GM21717 (cell line): ENCODE data around the gene PALB2.

Experiments used
- ATAC-seq: cut with Tn5 transposase; IDR thresholded peaks from one replicate; pipeline ENCODE4 v1.9.1; 2021; ENCODE audit warnings: mild to moderate bottlenecking, moderate library complexity; ENCODE audit not compliant: unreplicated experiment

The PALB2 gene

DNA sequence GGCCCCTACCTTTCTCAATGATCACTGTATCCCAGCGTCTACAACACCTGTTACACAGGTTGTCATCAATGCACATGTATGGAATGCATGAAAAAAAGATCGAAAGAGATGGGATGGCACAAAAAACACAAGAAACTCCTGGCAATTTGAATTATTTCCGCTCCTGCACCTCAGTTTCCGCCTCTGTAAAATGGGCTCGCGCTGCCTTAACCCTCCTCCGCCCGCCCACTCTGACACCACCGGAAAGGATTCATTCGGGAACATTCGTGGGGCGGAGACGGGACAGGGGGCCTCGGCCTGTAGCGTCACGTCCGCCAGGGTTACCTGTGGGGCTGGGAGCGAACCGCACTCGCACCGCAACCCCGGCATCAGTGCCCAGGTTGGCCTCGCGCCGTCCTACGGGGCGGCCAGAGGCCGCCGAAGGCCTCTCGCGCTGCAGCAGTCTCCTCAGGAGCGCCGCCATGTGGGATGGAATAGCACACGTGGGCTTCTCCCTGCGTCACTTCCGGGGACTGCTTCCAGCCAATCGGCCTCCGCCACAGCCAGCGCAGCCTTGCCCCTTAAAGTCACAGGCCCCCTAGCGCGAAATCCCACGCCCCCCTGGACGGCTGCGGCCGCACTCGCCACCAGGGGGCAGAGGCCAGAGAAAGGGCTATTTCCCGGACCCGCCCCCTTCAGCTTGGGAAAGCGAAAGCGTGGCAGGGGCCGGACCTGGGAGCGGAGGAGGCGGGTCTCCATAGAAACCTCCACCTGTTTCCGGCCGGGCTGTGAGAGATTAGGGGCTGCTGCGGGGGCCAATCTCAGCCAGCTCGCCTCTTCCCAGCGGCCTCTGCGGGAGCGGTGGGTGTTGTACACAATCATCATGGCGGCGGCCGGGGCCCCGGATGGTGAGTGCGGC, 84.0 kb downstream of the PALB2 start, which contains the start of the genes EARS2 and UBFD1:
EARS2 (minus strand) TSS at position 470 of the 898 bp plus-strand sequence; CDS start at position 463, 7 bp downstream.
UBFD1 (plus strand) TSS at position 847 of the 898 bp plus-strand sequence; CDS start at position 863, 16 bp downstream.
- ATAC-seq, result peak; percentile 88

DNA sequence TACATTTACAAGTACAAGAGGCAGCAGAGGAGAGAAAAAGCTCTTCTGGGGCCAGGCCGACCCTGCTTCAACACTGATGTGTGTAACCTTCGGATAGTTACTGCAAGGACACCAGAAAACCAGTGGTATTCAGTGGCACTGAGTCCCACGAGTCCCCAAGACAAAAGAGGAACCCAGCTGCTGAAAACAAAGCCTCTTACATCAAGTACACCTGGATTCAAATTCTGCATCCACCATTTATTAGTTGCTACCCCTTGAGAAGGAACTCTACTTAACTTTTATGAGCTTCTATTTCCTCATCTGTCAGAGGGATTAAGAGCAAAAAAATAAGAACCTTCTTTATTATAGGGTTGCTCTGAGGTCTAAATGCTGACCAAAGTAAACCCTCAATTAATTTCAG, 86.6 kb downstream of the PALB2 start:
- ATAC-seq, result no peak
